HEK293 (cell line): Measurements from ENCODE around the gene TBC1D22A.
"Not testable (repeated sequence)": the region's sequence is repeated elsewhere in the genome, so short reads cannot be mapped to it uniquely, and the experiment has no call there.

Source experiments
- CTCF ChIA-PET: fragments of 350-600 bp; formaldehyde crosslinking; extraction: SDS; loops from one replicate; lab custom pipeline; 2021; ENCODE audit warnings: antibody characterized with exemption; lab: Yijun Ruan, JAX
- POLR2A ChIA-PET: fragments of 300-600 bp; formaldehyde crosslinking; extraction: SDS; loops from one replicate; lab custom pipeline; 2020; ENCODE audit warnings: antibody characterized with exemption, inconsistent platforms; lab: Yijun Ruan, JAX
- H3K27ac ChIP-seq: fragments of 200-500 bp; sonication (Bioruptor generic); 2 replicates; pipeline ENCODE4 v1.5.1; 2014; ENCODE audit warnings: low read depth, low read length, control low read depth, inconsistent platforms; ENCODE audit errors: extremely low read depth
- H3K36me3 ChIP-seq, 2 experiments: fragments of 200-500 bp in 1 of 2; sonication (Bioruptor generic) in 1 of 2; 1 replicate in 1 of 2; 2 replicates in 1 of 2; pipeline ENCODE4 v1.5.1; 2014 to 2017; ENCODE audit warnings: inconsistent platforms in 2 of 2, low read length in 2 of 2; ENCODE audit not compliant: control insufficient read depth in 2 of 2, insufficient read depth in 1 of 2
- H3K4me1 ChIP-seq: fragments of 200-500 bp; sonication (Bioruptor generic); 2 replicates; pipeline ENCODE4 v1.5.1; 2014; ENCODE audit warnings: mild to moderate bottlenecking, low read length, inconsistent platforms; ENCODE audit not compliant: control insufficient read depth, insufficient read depth
- H3K4me3 ChIP-seq: 2 replicates; pipeline ENCODE4 v1.5.1; 2011; ENCODE audit warnings: low read depth, mild to moderate bottlenecking, control low read depth, low read length, moderate library complexity
- H3K9me3 ChIP-seq: fragments of 200-500 bp; sonication (Bioruptor generic); 2 replicates; pipeline ENCODE4 v1.5.1; 2014; ENCODE audit warnings: low read depth, low read length, inconsistent platforms; ENCODE audit not compliant: control insufficient read depth, insufficient read depth
- HOXD13 ChIP-seq: sonication (generic); formaldehyde crosslinking; IDR thresholded peaks from 2 replicates; pipeline ENCODE4 v1.8.0; 2022; ENCODE audit warnings: missing genetic modification reagents, borderline replicate concordance
- KLF1 ChIP-seq: fragments of 450-650 bp; formaldehyde crosslinking; IDR thresholded peaks from 2 replicates; pipeline ENCODE4 v1.5.1; 2016; ENCODE audit warnings: missing biosample characterization, missing genetic modification characterization
- ZBTB20 ChIP-seq: fragments of 450-650 bp; formaldehyde crosslinking; IDR thresholded peaks from 2 replicates; pipeline ENCODE4 v1.5.1; 2016; ENCODE audit warnings: missing biosample characterization, missing genetic modification characterization
- ZFP69B ChIP-seq: fragments of 450-650 bp; formaldehyde crosslinking; IDR thresholded peaks from 2 replicates; pipeline ENCODE4 v1.5.1; 2016; ENCODE audit warnings: missing biosample characterization, missing genetic modification characterization
- ZNF416 ChIP-seq: fragments of 450-650 bp; formaldehyde crosslinking; IDR thresholded peaks from 2 replicates; pipeline ENCODE4 v1.5.1; 2016; ENCODE audit warnings: missing biosample characterization, missing genetic modification characterization
- ZNF629 ChIP-seq: fragments of 450-650 bp; formaldehyde crosslinking; IDR thresholded peaks from 2 replicates; pipeline ENCODE4 v1.5.1; 2017; ENCODE audit warnings: missing biosample characterization, missing genetic modification characterization
- ZNF777 ChIP-seq: fragments of 450-650 bp; formaldehyde crosslinking; IDR thresholded peaks from 2 replicates; pipeline ENCODE4 v1.5.1; 2017; ENCODE audit warnings: missing biosample characterization, missing genetic modification characterization, borderline replicate concordance
- TF ChIP-seq, protein P1 (sequence below): fragments of 450-650 bp; formaldehyde crosslinking; conservative IDR thresholded peaks from 2 replicates; pipeline ENCODE4 v1.5.1; 2016; ENCODE audit warnings: low read depth, missing biosample characterization, missing genetic modification characterization
- TF ChIP-seq, protein P2 (sequence below): fragments of 450-650 bp; formaldehyde crosslinking; IDR thresholded peaks from 2 replicates; pipeline ENCODE4 v1.5.1; 2016; ENCODE audit warnings: missing biosample characterization, missing genetic modification characterization
- TF ChIP-seq, protein P3 (sequence below): fragments of 450-650 bp; formaldehyde crosslinking; IDR thresholded peaks from 2 replicates; pipeline ENCODE4 v1.5.1; 2017; ENCODE audit warnings: missing biosample characterization, missing genetic modification characterization
- TF ChIP-seq, protein P4 (sequence below): fragments of 450-650 bp; formaldehyde crosslinking; IDR thresholded peaks from 2 replicates; pipeline ENCODE4 v1.5.1; 2017; ENCODE audit warnings: missing biosample characterization, missing genetic modification characterization
- TF ChIP-seq, protein P5 (sequence below): fragments of 450-650 bp; formaldehyde crosslinking; IDR thresholded peaks from 2 replicates; pipeline ENCODE4 v1.5.1; 2017; ENCODE audit warnings: missing biosample characterization, missing genetic modification characterization

TBC1D22A gene

DNA sequence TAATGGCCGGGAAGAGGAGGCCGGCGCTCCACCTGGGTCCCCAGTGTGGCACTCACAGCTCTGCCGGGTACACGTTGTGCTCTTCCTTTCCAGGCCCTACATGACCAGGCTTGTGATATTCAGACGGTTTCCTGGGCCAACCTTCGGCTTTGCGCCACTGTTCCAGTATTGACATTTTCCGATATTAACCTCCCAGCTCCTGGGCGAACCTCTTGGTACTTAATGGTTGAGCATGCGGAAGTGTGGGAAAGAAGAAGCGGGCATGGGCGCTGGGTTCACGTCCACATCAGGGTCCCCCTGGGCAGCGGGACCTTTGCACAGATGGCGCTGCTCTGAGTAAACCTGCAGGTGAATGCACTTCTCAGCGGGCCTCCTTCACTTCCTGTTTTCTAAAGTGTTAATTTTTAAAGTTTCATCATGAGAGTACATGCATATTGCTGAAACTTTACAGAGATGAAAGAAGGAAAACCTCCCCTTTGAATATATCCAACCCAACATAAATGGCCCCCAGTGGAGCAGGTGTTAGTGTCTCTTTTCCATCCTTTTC lies 286.7 kb downstream of the TBC1D22A start:
- ChIA-PET POLR2A (no interaction called here), CTCF (no interaction called here)
- Histone ChIP-seq H3K36me3 (no peaks in the 10 kb centered on the region), H3K9me3 (no peaks in the 10 kb centered on the region), H3K4me1 (peaks cover 15% of the 10 kb centered on the region), H3K27ac (no peak overlapping the region), H3K4me3 (no peak overlapping the region)
- TF ChIP-seq ZFP69B (tag by site-specific recombination): no peak
- TF ChIP-seq, protein P1, sequence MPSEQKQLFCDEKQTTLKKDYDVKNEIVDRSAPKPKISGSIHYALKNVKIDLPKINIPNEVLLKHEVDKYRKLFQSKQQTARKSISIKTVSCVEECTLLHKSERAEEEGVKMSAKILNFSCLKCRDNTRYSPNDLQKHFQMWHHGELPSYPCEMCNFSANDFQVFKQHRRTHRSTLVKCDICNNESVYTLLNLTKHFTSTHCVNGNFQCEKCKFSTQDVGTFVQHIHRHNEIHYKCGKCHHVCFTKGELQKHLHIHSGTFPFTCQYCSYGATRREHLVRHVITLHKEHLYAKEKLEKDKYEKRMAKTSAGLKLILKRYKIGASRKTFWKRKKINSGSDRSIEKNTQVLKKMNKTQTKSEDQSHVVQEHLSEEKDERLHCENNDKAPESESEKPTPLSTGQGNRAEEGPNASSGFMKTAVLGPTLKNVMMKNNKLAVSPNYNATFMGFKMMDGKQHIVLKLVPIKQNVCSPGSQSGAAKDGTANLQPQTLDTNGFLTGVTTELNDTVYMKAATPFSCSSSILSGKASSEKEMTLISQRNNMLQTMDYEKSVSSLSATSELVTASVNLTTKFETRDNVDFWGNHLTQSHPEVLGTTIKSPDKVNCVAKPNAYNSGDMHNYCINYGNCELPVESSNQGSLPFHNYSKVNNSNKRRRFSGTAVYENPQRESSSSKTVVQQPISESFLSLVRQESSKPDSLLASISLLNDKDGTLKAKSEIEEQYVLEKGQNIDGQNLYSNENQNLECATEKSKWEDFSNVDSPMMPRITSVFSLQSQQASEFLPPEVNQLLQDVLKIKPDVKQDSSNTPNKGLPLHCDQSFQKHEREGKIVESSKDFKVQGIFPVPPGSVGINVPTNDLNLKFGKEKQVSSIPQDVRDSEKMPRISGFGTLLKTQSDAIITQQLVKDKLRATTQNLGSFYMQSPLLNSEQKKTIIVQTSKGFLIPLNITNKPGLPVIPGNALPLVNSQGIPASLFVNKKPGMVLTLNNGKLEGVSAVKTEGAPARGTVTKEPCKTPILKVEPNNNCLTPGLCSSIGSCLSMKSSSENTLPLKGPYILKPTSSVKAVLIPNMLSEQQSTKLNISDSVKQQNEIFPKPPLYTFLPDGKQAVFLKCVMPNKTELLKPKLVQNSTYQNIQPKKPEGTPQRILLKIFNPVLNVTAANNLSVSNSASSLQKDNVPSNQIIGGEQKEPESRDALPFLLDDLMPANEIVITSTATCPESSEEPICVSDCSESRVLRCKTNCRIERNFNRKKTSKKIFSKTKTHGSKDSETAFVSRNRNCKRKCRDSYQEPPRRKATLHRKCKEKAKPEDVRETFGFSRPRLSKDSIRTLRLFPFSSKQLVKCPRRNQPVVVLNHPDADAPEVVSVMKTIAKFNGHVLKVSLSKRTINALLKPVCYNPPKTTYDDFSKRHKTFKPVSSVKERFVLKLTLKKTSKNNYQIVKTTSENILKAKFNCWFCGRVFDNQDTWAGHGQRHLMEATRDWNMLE (tag by site-specific recombination): no peak
- TF ChIP-seq, protein P2, sequence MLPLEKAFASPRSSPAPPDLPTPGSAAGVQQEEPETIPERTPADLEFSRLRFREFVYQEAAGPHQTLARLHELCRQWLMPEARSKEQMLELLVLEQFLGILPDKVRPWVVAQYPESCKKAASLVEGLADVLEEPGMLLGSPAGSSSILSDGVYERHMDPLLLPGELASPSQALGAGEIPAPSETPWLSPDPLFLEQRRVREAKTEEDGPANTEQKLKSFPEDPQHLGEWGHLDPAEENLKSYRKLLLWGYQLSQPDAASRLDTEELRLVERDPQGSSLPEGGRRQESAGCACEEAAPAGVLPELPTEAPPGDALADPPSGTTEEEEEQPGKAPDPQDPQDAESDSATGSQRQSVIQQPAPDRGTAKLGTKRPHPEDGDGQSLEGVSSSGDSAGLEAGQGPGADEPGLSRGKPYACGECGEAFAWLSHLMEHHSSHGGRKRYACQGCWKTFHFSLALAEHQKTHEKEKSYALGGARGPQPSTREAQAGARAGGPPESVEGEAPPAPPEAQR: no peak
- no peak for TF ChIP-seq ZBTB20 (tag by site-specific recombination)
- TF ChIP-seq ZNF416 (tag by site-specific recombination): no peak

DNA sequence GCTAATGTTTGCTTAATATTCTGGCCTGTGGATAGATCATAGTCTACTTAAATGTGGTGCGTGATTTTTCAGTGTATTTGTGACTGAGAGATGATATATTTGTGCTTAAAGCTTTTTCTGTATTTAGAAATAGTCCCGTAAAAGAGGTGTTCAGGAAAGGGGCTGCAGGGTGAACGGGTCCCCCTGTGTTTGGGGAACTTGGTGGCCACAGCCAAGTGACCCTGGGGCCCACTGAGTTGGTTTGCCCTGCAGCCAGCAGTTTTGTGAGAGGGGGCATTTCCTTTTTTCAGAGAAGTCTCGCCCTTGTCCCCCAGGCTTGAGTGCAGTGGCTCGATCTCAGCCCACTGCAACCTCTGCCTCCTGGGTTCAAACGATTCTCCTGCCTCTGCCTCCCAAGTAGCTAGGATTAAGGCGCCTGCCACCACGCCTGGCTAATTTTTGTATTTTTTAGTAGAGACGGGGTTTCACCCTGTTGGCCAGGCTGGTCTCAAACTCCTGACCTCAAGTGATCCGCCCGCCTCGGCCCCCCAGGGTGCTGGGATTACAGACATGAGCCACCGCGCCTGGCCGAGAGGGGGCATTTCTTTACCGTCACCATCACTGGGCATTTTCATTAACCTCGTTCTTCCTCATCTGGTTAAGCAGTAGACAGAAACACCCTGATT lies 287.4 kb downstream of the TBC1D22A start:
- POLR2A ChIA-PET, H3K27ac ChIP-seq, H3K36me3 ChIP-seq, H3K4me3 ChIP-seq, CTCF ChIA-PET, H3K9me3 ChIP-seq: not testable (repeated sequence)
- peaks cover 15% of the 10 kb centered on the region for H3K4me1 ChIP-seq

DNA sequence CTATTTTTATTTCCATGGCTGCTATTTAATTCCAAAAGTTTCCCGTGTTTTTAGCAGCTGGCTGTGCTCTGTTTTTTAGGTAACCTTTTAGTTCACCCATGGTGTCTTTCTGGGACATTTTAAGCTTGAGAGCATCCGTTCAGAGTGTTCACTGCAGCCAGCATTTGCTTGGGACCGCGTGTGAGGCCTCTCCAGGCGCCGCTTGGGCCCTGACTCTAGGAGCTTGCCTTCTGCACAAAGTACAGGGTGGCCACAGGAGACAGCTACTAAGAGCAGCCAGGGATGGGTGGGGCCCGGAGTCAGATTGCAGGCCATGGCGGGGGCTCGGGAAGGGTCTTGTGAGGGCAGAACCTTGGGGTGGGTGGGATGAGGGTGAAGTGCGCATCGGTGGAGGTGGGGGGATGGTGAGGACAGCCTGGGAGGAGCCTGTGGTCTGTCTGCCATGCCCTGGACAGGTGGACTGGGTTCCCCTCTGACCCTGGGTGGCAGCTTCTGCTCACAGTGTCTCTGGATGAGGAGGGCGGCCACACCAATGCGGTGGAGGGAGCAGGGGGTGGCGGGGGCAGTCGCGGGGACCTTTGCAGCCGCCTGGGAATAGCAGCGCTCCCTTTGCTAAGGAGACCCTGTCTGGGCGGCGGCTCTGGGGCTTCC lies 288.1 kb downstream of the TBC1D22A start:
- no peak overlapping the region for H3K4me3 ChIP-seq
- no peak overlapping the region for H3K27ac ChIP-seq
- H3K36me3 ChIP-seq: no peaks in the 10 kb centered on the region
- ChIA-PET CTCF (no interaction called here), POLR2A (no interaction called here)
- H3K9me3 ChIP-seq: no peaks in the 10 kb centered on the region
- H3K4me1 ChIP-seq: peaks cover 15% of the 10 kb centered on the region
- TF ChIP-seq, protein P3, sequence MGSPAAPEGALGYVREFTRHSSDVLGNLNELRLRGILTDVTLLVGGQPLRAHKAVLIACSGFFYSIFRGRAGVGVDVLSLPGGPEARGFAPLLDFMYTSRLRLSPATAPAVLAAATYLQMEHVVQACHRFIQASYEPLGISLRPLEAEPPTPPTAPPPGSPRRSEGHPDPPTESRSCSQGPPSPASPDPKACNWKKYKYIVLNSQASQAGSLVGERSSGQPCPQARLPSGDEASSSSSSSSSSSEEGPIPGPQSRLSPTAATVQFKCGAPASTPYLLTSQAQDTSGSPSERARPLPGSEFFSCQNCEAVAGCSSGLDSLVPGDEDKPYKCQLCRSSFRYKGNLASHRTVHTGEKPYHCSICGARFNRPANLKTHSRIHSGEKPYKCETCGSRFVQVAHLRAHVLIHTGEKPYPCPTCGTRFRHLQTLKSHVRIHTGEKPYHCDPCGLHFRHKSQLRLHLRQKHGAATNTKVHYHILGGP (tag by site-specific recombination): no peak
- no peak for TF ChIP-seq ZNF777
- TF ChIP-seq KLF1 (tag by site-specific recombination): no peak
- no peak for TF ChIP-seq ZNF629 (tag by site-specific recombination)
- TF ChIP-seq, protein P4, sequence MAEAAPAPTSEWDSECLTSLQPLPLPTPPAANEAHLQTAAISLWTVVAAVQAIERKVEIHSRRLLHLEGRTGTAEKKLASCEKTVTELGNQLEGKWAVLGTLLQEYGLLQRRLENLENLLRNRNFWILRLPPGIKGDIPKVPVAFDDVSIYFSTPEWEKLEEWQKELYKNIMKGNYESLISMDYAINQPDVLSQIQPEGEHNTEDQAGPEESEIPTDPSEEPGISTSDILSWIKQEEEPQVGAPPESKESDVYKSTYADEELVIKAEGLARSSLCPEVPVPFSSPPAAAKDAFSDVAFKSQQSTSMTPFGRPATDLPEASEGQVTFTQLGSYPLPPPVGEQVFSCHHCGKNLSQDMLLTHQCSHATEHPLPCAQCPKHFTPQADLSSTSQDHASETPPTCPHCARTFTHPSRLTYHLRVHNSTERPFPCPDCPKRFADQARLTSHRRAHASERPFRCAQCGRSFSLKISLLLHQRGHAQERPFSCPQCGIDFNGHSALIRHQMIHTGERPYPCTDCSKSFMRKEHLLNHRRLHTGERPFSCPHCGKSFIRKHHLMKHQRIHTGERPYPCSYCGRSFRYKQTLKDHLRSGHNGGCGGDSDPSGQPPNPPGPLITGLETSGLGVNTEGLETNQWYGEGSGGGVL (tag by site-specific recombination): no peak
- TF ChIP-seq HOXD13 (CRISPR knock-in tag): no peak
- TF ChIP-seq, protein P5, sequence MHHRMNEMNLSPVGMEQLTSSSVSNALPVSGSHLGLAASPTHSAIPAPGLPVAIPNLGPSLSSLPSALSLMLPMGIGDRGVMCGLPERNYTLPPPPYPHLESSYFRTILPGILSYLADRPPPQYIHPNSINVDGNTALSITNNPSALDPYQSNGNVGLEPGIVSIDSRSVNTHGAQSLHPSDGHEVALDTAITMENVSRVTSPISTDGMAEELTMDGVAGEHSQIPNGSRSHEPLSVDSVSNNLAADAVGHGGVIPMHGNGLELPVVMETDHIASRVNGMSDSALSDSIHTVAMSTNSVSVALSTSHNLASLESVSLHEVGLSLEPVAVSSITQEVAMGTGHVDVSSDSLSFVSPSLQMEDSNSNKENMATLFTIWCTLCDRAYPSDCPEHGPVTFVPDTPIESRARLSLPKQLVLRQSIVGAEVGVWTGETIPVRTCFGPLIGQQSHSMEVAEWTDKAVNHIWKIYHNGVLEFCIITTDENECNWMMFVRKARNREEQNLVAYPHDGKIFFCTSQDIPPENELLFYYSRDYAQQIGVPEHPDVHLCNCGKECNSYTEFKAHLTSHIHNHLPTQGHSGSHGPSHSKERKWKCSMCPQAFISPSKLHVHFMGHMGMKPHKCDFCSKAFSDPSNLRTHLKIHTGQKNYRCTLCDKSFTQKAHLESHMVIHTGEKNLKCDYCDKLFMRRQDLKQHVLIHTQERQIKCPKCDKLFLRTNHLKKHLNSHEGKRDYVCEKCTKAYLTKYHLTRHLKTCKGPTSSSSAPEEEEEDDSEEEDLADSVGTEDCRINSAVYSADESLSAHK (tag by site-specific recombination): no peak
